Measurements from ENCODE around the gene TBC1D9. TPM values are rescaled to one million over a fixed set of nuclear protein-coding genes. Genes with fewer than 3 reads are reported as not detected.

The TBC1D9 gene
- total RNA-seq, 1 experiment from 2014 or later: 17.0 TPM

GRCh38 chr4:140693562-140693961 is 62.6 kb downstream of the TBC1D9 start:
- Histone ChIP-seq H3K4me1 (replicated peaks; ENCODE audit: insufficient read depth) (peaks cover 13% of the 10 kb centered on the region), H4K20me1 (ENCODE audit: insufficient read depth) (no peaks in the 10 kb centered on the region; the same call in 1 of the 2 replicates), H3K27ac (no peak overlapping the region), H3K79me2 (ENCODE audit: low read depth) (no peaks in the 10 kb centered on the region), H3K27me3 (ENCODE audit: insufficient read depth, low read depth) (no peaks in the 10 kb centered on the region), H3K4me3 (no peak overlapping the region), H3K4me2 (no peak overlapping the region), H3K9me2 (ENCODE audit: insufficient read depth) (no peaks in the 10 kb centered on the region), H3K36me3 (ENCODE audit: low read depth) (0 out of 2 replicates have a peak, but pooled peaks cover 4% of the 10 kb centered on the region), H3F3A (ENCODE audit: insufficient read depth, low read depth) (no peaks in the 10 kb centered on the region), H3K9me3 (ENCODE audit: insufficient read depth, low read depth) (no peaks in the 10 kb centered on the region), H2AFZ (no peak overlapping the region)
- ChIA-PET CTCF (no interaction called here), POLR2A (ENCODE audit: unreplicated experiment) (no interaction called here)
- TF ChIP-seq, protein P1, sequence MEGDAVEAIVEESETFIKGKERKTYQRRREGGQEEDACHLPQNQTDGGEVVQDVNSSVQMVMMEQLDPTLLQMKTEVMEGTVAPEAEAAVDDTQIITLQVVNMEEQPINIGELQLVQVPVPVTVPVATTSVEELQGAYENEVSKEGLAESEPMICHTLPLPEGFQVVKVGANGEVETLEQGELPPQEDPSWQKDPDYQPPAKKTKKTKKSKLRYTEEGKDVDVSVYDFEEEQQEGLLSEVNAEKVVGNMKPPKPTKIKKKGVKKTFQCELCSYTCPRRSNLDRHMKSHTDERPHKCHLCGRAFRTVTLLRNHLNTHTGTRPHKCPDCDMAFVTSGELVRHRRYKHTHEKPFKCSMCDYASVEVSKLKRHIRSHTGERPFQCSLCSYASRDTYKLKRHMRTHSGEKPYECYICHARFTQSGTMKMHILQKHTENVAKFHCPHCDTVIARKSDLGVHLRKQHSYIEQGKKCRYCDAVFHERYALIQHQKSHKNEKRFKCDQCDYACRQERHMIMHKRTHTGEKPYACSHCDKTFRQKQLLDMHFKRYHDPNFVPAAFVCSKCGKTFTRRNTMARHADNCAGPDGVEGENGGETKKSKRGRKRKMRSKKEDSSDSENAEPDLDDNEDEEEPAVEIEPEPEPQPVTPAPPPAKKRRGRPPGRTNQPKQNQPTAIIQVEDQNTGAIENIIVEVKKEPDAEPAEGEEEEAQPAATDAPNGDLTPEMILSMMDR (conservative IDR thresholded peaks at IDR 0.05): no peak
- no peak for TF ChIP-seq EZH2 (IDR thresholded peaks at IDR 0.05; ENCODE audit: low read depth)
- DNase-seq: no peak
- intact Hi-C loops (cut with micrococcal nuclease; ENCODE audit: unreplicated experiment): no loop called here
- no TSS peak for BruUV-seq (replicated peaks)

GRCh38 chr4:140691369-140691768 is 64.8 kb downstream of the TBC1D9 start:
- Histone ChIP-seq H2AFZ (no peak overlapping the region), H3K9me2 (ENCODE audit: insufficient read depth) (no peaks in the 10 kb centered on the region), H3K4me1 (replicated peaks; ENCODE audit: insufficient read depth) (peaks cover 13% of the 10 kb centered on the region), H3K79me2 (ENCODE audit: low read depth) (no peaks in the 10 kb centered on the region), H3K4me3 (no peak overlapping the region), H3K27me3 (ENCODE audit: insufficient read depth, low read depth) (no peaks in the 10 kb centered on the region), H3K4me2 (peak overlapping the region; percentile 23; the same call in 1 of the 2 replicates), H4K20me1 (ENCODE audit: insufficient read depth) (no peaks in the 10 kb centered on the region; the same call in 1 of the 2 replicates), H3K27ac (no peak overlapping the region), H3K9me3 (ENCODE audit: insufficient read depth, low read depth) (no peaks in the 10 kb centered on the region), H3K36me3 (ENCODE audit: low read depth) (0 out of 2 replicates have a peak, but pooled peaks cover 4% of the 10 kb centered on the region), H3F3A (ENCODE audit: insufficient read depth, low read depth) (no peaks in the 10 kb centered on the region)
- intact Hi-C loops (cut with micrococcal nuclease; ENCODE audit: unreplicated experiment): no loop called here
- no peak for TF ChIP-seq EZH2 (IDR thresholded peaks at IDR 0.05; ENCODE audit: low read depth)
- TF ChIP-seq, protein P1 (conservative IDR thresholded peaks at IDR 0.05): no peak
- peak in 1 of 2 experiments; percentile 46 for DNase-seq
- CTCF ChIA-PET: no interaction called here
- POLR2A ChIA-PET (ENCODE audit: unreplicated experiment): interaction anchor here (0.6 kb wide), 1 partner anchor 27 kb away, joined by 5 read pairs; no protein-coding TSS in a partner anchor
- no TSS peak for BruUV-seq (replicated peaks)

DNA sequence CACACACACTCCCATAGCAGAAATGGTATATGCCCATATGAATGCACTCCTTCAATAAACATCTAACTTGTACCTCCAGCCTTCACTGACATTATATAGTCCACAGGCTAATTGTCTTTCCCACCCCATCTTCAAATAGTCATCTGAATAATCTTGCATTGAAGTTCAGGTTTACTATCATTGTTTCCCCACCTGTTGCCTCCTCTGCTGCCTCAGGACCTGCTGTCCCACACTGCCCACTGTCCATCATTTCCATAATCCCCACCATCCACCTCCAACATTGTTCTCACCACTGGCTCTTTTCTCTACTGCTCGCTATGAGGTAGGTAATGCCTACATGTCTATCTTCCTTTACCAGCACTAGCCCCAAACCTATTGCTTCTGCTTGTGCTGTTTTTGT is 66.1 kb downstream of the TBC1D9 start:
- no peak overlapping the region for H2AFZ ChIP-seq
- no peaks in the 10 kb centered on the region for H3F3A ChIP-seq (ENCODE audit: insufficient read depth, low read depth)
- H3K9me2 ChIP-seq (ENCODE audit: insufficient read depth): no peaks in the 10 kb centered on the region
- ChIA-PET POLR2A (ENCODE audit: unreplicated experiment) (no interaction called here), CTCF (no interaction called here)
- BruUV-seq (replicated peaks): no TSS peak
- intact Hi-C loops (cut with micrococcal nuclease; ENCODE audit: unreplicated experiment): no loop called here
- no peak overlapping the region for H3K27ac ChIP-seq
- no peaks in the 10 kb centered on the region for H3K9me3 ChIP-seq (ENCODE audit: insufficient read depth, low read depth)
- no peaks in the 10 kb centered on the region for H3K27me3 ChIP-seq (ENCODE audit: insufficient read depth, low read depth)
- peaks cover 13% of the 10 kb centered on the region for H3K4me1 ChIP-seq (replicated peaks; ENCODE audit: insufficient read depth)
- H3K4me2 ChIP-seq: no peak overlapping the region
- DNase-seq: no peak
- no peak overlapping the region for H3K4me3 ChIP-seq
- TF ChIP-seq, protein P1 (conservative IDR thresholded peaks at IDR 0.05): no peak
- no peak for TF ChIP-seq EZH2 (IDR thresholded peaks at IDR 0.05; ENCODE audit: low read depth)
- no peaks in the 10 kb centered on the region; the same call in 1 of the 2 replicates for H4K20me1 ChIP-seq (ENCODE audit: insufficient read depth)
- H3K79me2 ChIP-seq (ENCODE audit: low read depth): no peaks in the 10 kb centered on the region
- 0 out of 2 replicates have a peak, but pooled peaks cover 4% of the 10 kb centered on the region for H3K36me3 ChIP-seq (ENCODE audit: low read depth)

Data from PC-9 (cell line).